H1 (cell line): ENCODE measurements around the gene RBM8A. TPM values are rescaled to one million over a fixed set of nuclear protein-coding genes. Genes with fewer than 3 reads are reported as not detected.

Source experiments
- CTCF ChIA-PET: fragments of 300-600 bp; sonication (Branson Sonifier 250); formaldehyde crosslinking; loops from one replicate; lab custom pipeline; 2021; ENCODE audit not compliant: partially characterized antibody; lab: Charles Lee
- POLR2A ChIA-PET: fragments of 300-600 bp; sonication (Branson Sonifier 250); formaldehyde crosslinking; loops from one replicate; lab custom pipeline; 2021; ENCODE audit warnings: inconsistent platforms; ENCODE audit not compliant: partially characterized antibody; lab: Charles Lee
- DNase-seq, 2 experiments: peaks; one replicate each; pipeline versions ENCODE4 v3.0.0 to v3.0.0-alpha.2; 2010 to 2022; ENCODE audit warnings: low spot score in 2 of 2, low read depth in 1 of 2, mixed read lengths in 1 of 2
- FAIRE-seq: peaks from 2 replicates; lab custom pipeline; 2011; peaks lifted over from hg19 to GRCh38; lab: Jason Lieb, UNC
- H2AFZ ChIP-seq: 2 replicates; pipeline ENCODE4 v1.8.1; 2012; ENCODE audit warnings: low read length, inconsistent platforms
- H2AK5ac ChIP-seq: 2 replicates; pipeline ENCODE4 v1.6.1; 2013; ENCODE audit warnings: low read depth, low read length
- H2BK120ac ChIP-seq: replicated peaks from 2 replicates; pipeline ENCODE3; 2013; ENCODE audit warnings: low read depth, low read length, inconsistent platforms
- H2BK12ac ChIP-seq: 2 replicates; pipeline ENCODE4 v1.6.1; 2013; ENCODE audit warnings: low read depth, low read length
- H2BK15ac ChIP-seq: 2 replicates; pipeline ENCODE4 v1.6.1; 2013; ENCODE audit warnings: low read length
- H2BK20ac ChIP-seq: 2 replicates; pipeline ENCODE4 v1.6.1; 2013; ENCODE audit warnings: low read length
- H2BK5ac ChIP-seq: 2 replicates; pipeline ENCODE4 v1.6.1; 2013; ENCODE audit warnings: low read depth, low read length
- H3K14ac ChIP-seq: 2 replicates; pipeline ENCODE4 v1.6.1; 2013; ENCODE audit warnings: inconsistent platforms; ENCODE audit not compliant: insufficient read length
- H3K18ac ChIP-seq: 2 replicates; pipeline ENCODE4 v1.6.1; 2013; ENCODE audit warnings: low read length; ENCODE audit errors: extremely low read depth
- H3K23ac ChIP-seq: 2 replicates; pipeline ENCODE4 v1.6.1; 2013; ENCODE audit warnings: inconsistent platforms; ENCODE audit not compliant: insufficient read length
- H3K23me2 ChIP-seq: 2 replicates; pipeline ENCODE4 v1.6.1; 2013; ENCODE audit warnings: low read depth, low read length
- H3K27ac ChIP-seq: 2 replicates; pipeline ENCODE4 v1.6.1; 2011; ENCODE audit warnings: low read depth, low read length, inconsistent platforms
- H3K27me3 ChIP-seq, 4 experiments: replicated peaks in 1 of 4; 1 replicate in 1 of 4; 2 replicates in 3 of 4; pipeline versions ENCODE4 v1.6.1 to v1.8.1; 2011 to 2013; ENCODE audit warnings: low read length in 3 of 4, mild to moderate bottlenecking in 3 of 4, inconsistent platforms in 2 of 4, mixed read lengths in 2 of 4, moderate library complexity in 1 of 4; ENCODE audit not compliant: control insufficient read depth in 3 of 4, insufficient read depth in 3 of 4; ENCODE audit errors: extremely low read depth in 1 of 4
- H3K36me3 ChIP-seq, 4 experiments: 2 replicates each; pipeline versions ENCODE4 v1.6.1 to v1.8.1; 2011 to 2013; ENCODE audit warnings: mild to moderate bottlenecking in 4 of 4, low read length in 3 of 4, moderate library complexity in 2 of 4, control low read depth in 1 of 4, inconsistent platforms in 1 of 4; ENCODE audit not compliant: insufficient read depth in 4 of 4, control insufficient read depth in 2 of 4
- H3K4ac ChIP-seq: replicated peaks from 2 replicates; pipeline ENCODE3; 2013; ENCODE audit warnings: low read length, low read depth, mixed read lengths, inconsistent platforms; ENCODE audit not compliant: insufficient read length
- H3K4me1 ChIP-seq, 4 experiments: replicated peaks in 1 of 4; 1 replicate in 1 of 4; 2 replicates in 3 of 4; pipeline versions ENCODE4 v1.6.1 to v1.8.1; 2011 to 2013; ENCODE audit warnings: low read length in 3 of 4, inconsistent platforms in 2 of 4, mixed read lengths in 1 of 4; ENCODE audit not compliant: insufficient read depth in 4 of 4, control insufficient read depth in 3 of 4
- H3K4me2 ChIP-seq, 2 experiments: 2 replicates each; pipeline versions ENCODE4 v1.6.1 to v1.8.1; 2011 to 2013; ENCODE audit warnings: low read depth in 2 of 2, low read length in 2 of 2, control low read depth in 1 of 2, inconsistent platforms in 1 of 2, mild to moderate bottlenecking in 1 of 2; ENCODE audit not compliant: insufficient read depth in 1 of 2
- H3K4me3 ChIP-seq, 4 experiments: fragments of 200-600, 300-600 bp in 1 of 4; sonication (generic), shearing (Covaris generic), sonication (Bioruptor Twin) in 1 of 4; 2 replicates each; pipeline versions ENCODE4 v1.5.1 to v1.8.1; 2011 to 2016; ENCODE audit warnings: low read length in 4 of 4, low read depth in 3 of 4, control low read depth in 2 of 4, inconsistent platforms in 2 of 4, mild to moderate bottlenecking in 2 of 4, mixed read lengths in 1 of 4, moderate library complexity in 1 of 4; ENCODE audit not compliant: insufficient read depth in 2 of 4; ENCODE audit errors: extremely low read depth in 1 of 4
- H3K56ac ChIP-seq: replicated peaks from 2 replicates; pipeline ENCODE3; 2013; ENCODE audit warnings: low read depth, mild to moderate bottlenecking, mixed read lengths, low read length, inconsistent platforms; ENCODE audit not compliant: insufficient read length
- H3K79me1 ChIP-seq: 2 replicates; pipeline ENCODE4 v1.6.1; 2013; ENCODE audit warnings: low read depth, low read length, control low read depth
- H3K79me2 ChIP-seq, 2 experiments: 2 replicates each; pipeline versions ENCODE4 v1.6.1 to v1.8.1; 2012 to 2013; ENCODE audit warnings: low read length in 2 of 2, mild to moderate bottlenecking in 2 of 2, inconsistent platforms in 1 of 2; ENCODE audit not compliant: insufficient read depth in 2 of 2, control insufficient read depth in 1 of 2
- H3K9ac ChIP-seq, 4 experiments: replicated peaks in 1 of 4; 1 replicate in 1 of 4; 2 replicates in 3 of 4; pipeline versions ENCODE4 v1.6.1 to v1.8.1; 2011 to 2013; ENCODE audit warnings: low read depth in 3 of 4, low read length in 3 of 4, control low read depth in 2 of 4, mild to moderate bottlenecking in 2 of 4, moderate library complexity in 2 of 4, inconsistent platforms in 1 of 4; ENCODE audit errors: extremely low read depth in 1 of 4
- H3K9me3 ChIP-seq, 2 experiments: 2 replicates each; pipeline versions ENCODE4 v1.6.1 to v1.8.1; 2012 to 2013; ENCODE audit warnings: mild to moderate bottlenecking in 2 of 2, moderate library complexity in 2 of 2, control low read depth in 1 of 2, inconsistent platforms in 1 of 2, low read depth in 1 of 2, low read length in 1 of 2, mixed read lengths in 1 of 2; ENCODE audit not compliant: insufficient read depth in 2 of 2
- H4K20me1 ChIP-seq, 2 experiments: replicated peaks in 1 of 2; 2 replicates each; pipeline versions ENCODE3 to v1.8.1; 2011 to 2013; ENCODE audit warnings: inconsistent platforms in 2 of 2, low read length in 2 of 2, mild to moderate bottlenecking in 1 of 2; ENCODE audit not compliant: insufficient read depth in 2 of 2, control insufficient read depth in 1 of 2
- H4K5ac ChIP-seq: 2 replicates; pipeline ENCODE4 v1.6.1; 2013; ENCODE audit warnings: low read length, low read depth, mixed read lengths, inconsistent platforms; ENCODE audit not compliant: insufficient read length
- H4K8ac ChIP-seq: 2 replicates; pipeline ENCODE4 v1.8.0; 2013; ENCODE audit warnings: mild to moderate bottlenecking, moderate library complexity, low read length, inconsistent platforms; ENCODE audit not compliant: insufficient read depth; ENCODE audit errors: extremely low read depth
- H4K91ac ChIP-seq: replicated peaks from 2 replicates; pipeline ENCODE3; 2013; ENCODE audit warnings: low read length, mixed read lengths, inconsistent platforms; ENCODE audit not compliant: insufficient read length
- ATF2 ChIP-seq: IDR thresholded peaks from 2 replicates; pipeline ENCODE4 v1.6.1; 2012; ENCODE audit warnings: low read length, inconsistent platforms
- BACH1 ChIP-seq: IDR thresholded peaks from 2 replicates; pipeline ENCODE4 v1.6.1; 2012; ENCODE audit warnings: low read length, improper control_type of control experiment
- BCL11A ChIP-seq, 2 experiments: IDR thresholded peaks; one replicate each; pipeline ENCODE4 v1.6.1; 2011; ENCODE audit warnings: low read depth in 2 of 2, low read length in 2 of 2, mild to moderate bottlenecking in 2 of 2
- E2F6 ChIP-seq: IDR thresholded peaks from 2 replicates; pipeline ENCODE4 v1.6.1; 2012; ENCODE audit warnings: inconsistent platforms
- KDM1A ChIP-seq: fragments of 200-600, 300-600 bp; sonication (generic); IDR thresholded peaks from 2 replicates; pipeline ENCODE4 v1.7.1; 2016; ENCODE audit warnings: mild to moderate bottlenecking, low read length, borderline replicate concordance
- KDM4A ChIP-seq: IDR thresholded peaks from one replicate; pipeline ENCODE4 v1.7.1; 2012; ENCODE audit warnings: low read depth, mild to moderate bottlenecking, moderate library complexity, low read length, inconsistent platforms; ENCODE audit not compliant: severe bottlenecking
- KDM5A ChIP-seq: fragments of 200-600 bp; IDR thresholded peaks from 2 replicates; pipeline ENCODE4 v1.7.1; 2012; ENCODE audit warnings: mild to moderate bottlenecking, low read length, inconsistent platforms, mixed read lengths
- POLR2A ChIP-seq, 2 experiments: IDR thresholded peaks; 1 replicate in 1 of 2; 2 replicates in 1 of 2; pipeline ENCODE4 v1.6.1; 2011; ENCODE audit warnings: low read depth in 2 of 2, low read length in 2 of 2, mild to moderate bottlenecking in 2 of 2; ENCODE audit errors: control extremely low read depth in 1 of 2
- RFX5 ChIP-seq: IDR thresholded peaks from 2 replicates; pipeline ENCODE4 v1.6.1; 2011; ENCODE audit warnings: low read depth, low read length, improper control_type of control experiment, borderline replicate concordance
- RNF2 ChIP-seq: fragments of 200-900, 300-1000 bp; sonication (generic); IDR thresholded peaks from 2 replicates; pipeline ENCODE4 v1.7.1; 2016; ENCODE audit warnings: borderline replicate concordance, low read depth, mild to moderate bottlenecking, antibody characterized with exemption, low read length; ENCODE audit not compliant: poor library complexity, severe bottlenecking; ENCODE audit errors: missing control alignments
- TCF12 ChIP-seq: IDR thresholded peaks from 2 replicates; pipeline ENCODE4 v1.6.1; 2011; ENCODE audit warnings: low read depth, mild to moderate bottlenecking, low read length
- ZNF274 ChIP-seq: IDR thresholded peaks from 2 replicates; pipeline ENCODE4 v1.7.0; 2012; ENCODE audit warnings: low read length, borderline replicate concordance; ENCODE audit errors: extremely low read depth
- WGBS, 2 experiments: shearing (Covaris generic) in 1 of 2; methylation state at CpG; one replicate each; pipeline versions ENCODE4 v1.1.6 to v1.1.7; 2013 to 2015; ENCODE audit warnings: low lambda C conversion rate in 2 of 2, mixed read lengths in 2 of 2, inconsistent platforms in 1 of 2, low coverage in 1 of 2, missing lambda C conversion rate in 1 of 2; ENCODE audit not compliant: insufficient replicate concordance in 2 of 2, insufficient coverage in 1 of 2, insufficient read length in 1 of 2; ENCODE audit errors: extremely low coverage in 1 of 2, missing lambda C conversion rate in 1 of 2; 5-methylcytosine and 5-hydroxymethylcytosine counted together
- polyA plus RNA-seq, 7 experiments: library from polyadenylated mRNA; depleted of rRNA in 3 of 7; stranded (reverse) in 5 of 7; unstranded in 2 of 7; fragments of >200 nt in 5 of 7; fragments of 200-250 nt in 2 of 7; gene quantifications; 1 replicate in 5 of 7; 2 replicates in 1 of 7; 4 replicates in 1 of 7; pipeline versions ENCODE4 v1.2.1 to v1.2.3, GENCODE V29; 2011 to 2013; ENCODE audit warnings: missing spikeins in 2 of 7, mixed read lengths in 2 of 7
- total RNA-seq: library from RNA; stranded (reverse); fragmentation: NEBNext Ultra II Directional; extraction: Animal tissue kit (Norgen Biotek cat#: 25700); gene quantifications from 2 replicates; pipeline ENCODE4 v1.2.1, GENCODE V29; 2021

Gene RBM8A
- total and polyA plus RNA-seq, 2 of the 8 experiments (the other 6 are each of a cell fraction or from before 2014, with no cell fraction given) = 125 to 216 TPM

GRCh38 chr1:145951526-145951925, 24.2 kb upstream of the RBM8A start:
- TF ChIP-seq KDM1A (no peak), TCF12 (no peak), RNF2 (no peak), BCL11A (IDR thresholded peaks at IDR 0.05; ENCODE audit: low read depth in 2 of 2, low read length in 2 of 2) (no peak), POLR2A (IDR thresholded peaks at IDR 0.05; ENCODE audit: control extremely low read depth in 1 of 2, low read depth in 2 of 2, low read length in 2 of 2) (no peak), ATF2 (no peak), E2F6 (no peak), BACH1 (no peak), KDM4A (no peak), RFX5 (no peak), KDM5A (no peak), ZNF274 (no peak)
- no peak overlapping the region for H3K14ac ChIP-seq
- H2BK120ac ChIP-seq = no peak overlapping the region
- H3K4ac ChIP-seq = no peak overlapping the region
- no peak overlapping the region for H2BK20ac ChIP-seq
- H2AK5ac ChIP-seq = no peak overlapping the region
- no peak overlapping the region for H2BK12ac ChIP-seq
- H3K27ac ChIP-seq = no peak overlapping the region
- peaks cover 0 to 16% (median 7%) of the 10 kb centered on the region in 4 experiments; a peak in 5 of 7 replicates for H3K27me3 ChIP-seq
- H2AFZ ChIP-seq = no peak overlapping the region
- H4K20me1 ChIP-seq = no peaks in the 10 kb centered on the region
- no peak overlapping the region for H3K56ac ChIP-seq
- H4K91ac ChIP-seq = no peak overlapping the region
- no peak overlapping the region for H4K8ac ChIP-seq
- H3K4me1 ChIP-seq = peaks cover 0 to 8% (median 2%) of the 10 kb centered on the region in 4 experiments; a peak in 4 of 7 replicates
- no peak overlapping the region for H3K23ac ChIP-seq
- H3K79me1 ChIP-seq = no peaks in the 10 kb centered on the region
- H3K79me2 ChIP-seq = no peaks in the 10 kb centered on the region
- H3K9me3 ChIP-seq = no peaks in the 10 kb centered on the region
- H3K9ac ChIP-seq = no peak overlapping the region
- H2BK5ac ChIP-seq = no peak overlapping the region
- POLR2A ChIA-PET = interaction anchor here (2.2 kb wide), 1 partner anchor 12 kb away, joined by 6 read pairs; the partner anchor contains the start of genes ANKRD34A and POLR3GL
- FAIRE-seq = no peak
- CTCF ChIA-PET = no interaction called here
- no peak for DNase-seq
- H3K4me3 ChIP-seq = no peak overlapping the region
- no peak overlapping the region for H3K18ac ChIP-seq
- no peaks in the 10 kb centered on the region for H3K36me3 ChIP-seq
- no peaks in the 10 kb centered on the region for H3K23me2 ChIP-seq
- H3K4me2 ChIP-seq = no peak overlapping the region
- H2BK15ac ChIP-seq = no peak overlapping the region
- WGBS, 2 experiments = 71% methylated on average over 1 of the region's 1 CpG; no CpG with 5 or more reads in 1 of the 2 experiments
- H4K5ac ChIP-seq = no peak overlapping the region
